ENCODE measurements around the gene TSPAN11. TPM values are rescaled to one million over a fixed set of nuclear protein-coding genes. Genes with fewer than 3 reads are reported as not detected.

The TSPAN11 gene
- total and polyA plus RNA-seq, 2 of the 8 experiments (the other 6 are each of a cell fraction or from before 2014, with no cell fraction given) = 3.9 to 8.2 TPM

DNA sequence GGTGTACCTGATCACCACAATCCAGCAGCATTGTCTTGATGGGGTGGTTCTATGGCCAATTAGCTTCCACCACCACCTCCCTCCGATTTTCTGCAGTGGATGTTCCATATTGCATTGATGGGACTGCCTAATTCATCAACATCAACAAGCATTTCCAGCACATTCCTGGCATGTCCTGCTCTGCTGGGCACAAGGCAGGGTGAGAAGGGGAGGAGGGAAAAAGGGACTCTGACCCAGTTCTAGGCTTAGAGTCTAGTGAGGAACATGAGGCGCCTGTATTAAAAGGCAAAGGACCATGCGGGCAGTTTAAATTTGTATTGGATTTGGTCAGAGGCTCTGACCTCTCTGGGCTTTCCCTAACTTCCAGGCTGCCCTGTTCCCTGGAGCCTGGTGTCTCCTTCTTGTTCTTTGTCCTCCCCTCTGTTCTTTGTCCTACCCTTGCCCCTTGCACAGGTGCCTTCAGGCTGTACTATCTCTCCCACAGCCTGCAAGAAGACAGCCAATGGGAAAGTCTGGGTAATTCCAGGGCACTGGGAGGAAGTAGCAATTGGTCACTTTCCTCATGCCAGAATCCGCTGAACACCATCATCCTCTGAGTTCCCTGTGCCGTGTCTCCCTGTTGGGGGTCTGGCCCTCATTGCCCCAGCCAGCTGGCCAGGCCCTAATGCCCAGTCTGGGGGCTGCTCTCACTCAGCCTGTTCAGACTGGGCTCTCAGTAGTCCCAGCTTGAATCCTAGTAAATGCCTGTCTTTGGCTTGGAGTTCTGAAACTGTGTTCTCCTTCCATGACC is 43.3 kb downstream of the TSPAN11 start:
- no peak overlapping the region for H2AFZ ChIP-seq (ENCODE audit: low read length)
- no peaks in the 10 kb centered on the region for H3K23me2 ChIP-seq (ENCODE audit: low read depth, low read length)
- POLR2A ChIA-PET (ENCODE audit: partially characterized antibody) = interaction anchor here (1.4 kb wide), 1 partner anchor 43 kb away, joined by 3 read pairs; the partner anchor contains the start of gene TSPAN11
- 89% methylated on average over 5 of the region's 5 CpGs; no CpG with 5 or more reads in 1 of the 2 experiments for WGBS, 2 experiments (ENCODE audit: extremely low coverage in 1 of 2, insufficient coverage in 1 of 2, insufficient read length in 1 of 2, insufficient replicate concordance in 2 of 2, low coverage in 1 of 2, low lambda C conversion rate in 2 of 2, missing lambda C conversion rate in 1 of 2)
- no peaks in the 10 kb centered on the region for H3K79me2 ChIP-seq (ENCODE audit: control insufficient read depth in 1 of 2, insufficient read depth in 2 of 2, low read length in 2 of 2)
- CTCF ChIA-PET (ENCODE audit: partially characterized antibody) = interaction anchor here (1.1 to 21.1 kb wide), 8 partner anchors 13 to 123 kb away, joined by 3 to 205 read pairs (median 9); no protein-coding TSS in a partner anchor
- H3K4me2 ChIP-seq (ENCODE audit: insufficient read depth in 1 of 2, low read depth in 2 of 2, low read length in 2 of 2) = no peak overlapping the region
- H2BK5ac ChIP-seq (ENCODE audit: low read depth, low read length) = no peak overlapping the region; the same call in 1 of the 2 replicates
- H4K91ac ChIP-seq (replicated peaks; ENCODE audit: insufficient read length, low read length) = no peak overlapping the region
- no peak overlapping the region for H2BK20ac ChIP-seq (ENCODE audit: low read length)
- no peak overlapping the region for H3K56ac ChIP-seq (replicated peaks; ENCODE audit: insufficient read length, low read depth, low read length)
- DNase-seq (ENCODE audit: low read depth in 1 of 2, low spot score in 2 of 2) (no peak), FAIRE-seq (no peak)
- H2BK120ac ChIP-seq (replicated peaks; ENCODE audit: low read depth, low read length) = no peak overlapping the region
- H4K8ac ChIP-seq (ENCODE audit: extremely low read depth, insufficient read depth, low read length) = no peak overlapping the region
- peaks cover 0 to 8% (median 0%) of the 10 kb centered on the region in 4 experiments; a peak in 2 of 7 replicates for H3K27me3 ChIP-seq (replicated peaks in 1 of 4; ENCODE audit: control insufficient read depth in 3 of 4, extremely low read depth in 1 of 4, insufficient read depth in 3 of 4, low read length in 3 of 4)
- no peak overlapping the region for H2AK5ac ChIP-seq (ENCODE audit: low read depth, low read length)
- no peak overlapping the region for H3K27ac ChIP-seq (ENCODE audit: low read depth, low read length)
- no peaks in the 10 kb centered on the region for H3K36me3 ChIP-seq (ENCODE audit: control insufficient read depth in 2 of 4, insufficient read depth in 4 of 4, low read length in 3 of 4)
- H3K79me1 ChIP-seq (ENCODE audit: low read depth, low read length) = no peaks in the 10 kb centered on the region
- no peak overlapping the region for H2BK15ac ChIP-seq (ENCODE audit: low read length)
- no peak overlapping the region for H3K14ac ChIP-seq (ENCODE audit: insufficient read length)
- 0 out of 7 replicates have a peak, but pooled peaks cover 0 to 3% (median 0%) of the 10 kb centered on the region in 4 experiments for H3K4me1 ChIP-seq (replicated peaks in 1 of 4; ENCODE audit: control insufficient read depth in 3 of 4, insufficient read depth in 4 of 4, low read length in 3 of 4)
- H4K5ac ChIP-seq (ENCODE audit: insufficient read length, low read depth, low read length) = no peak overlapping the region
- no peak overlapping the region for H3K18ac ChIP-seq (ENCODE audit: extremely low read depth, low read length)
- no peak overlapping the region for H3K9ac ChIP-seq (replicated peaks in 1 of 4; ENCODE audit: extremely low read depth in 1 of 4, low read depth in 3 of 4, low read length in 3 of 4)
- H3K4ac ChIP-seq (replicated peaks; ENCODE audit: insufficient read length, low read depth, low read length) = no peak overlapping the region
- H3K23ac ChIP-seq (ENCODE audit: insufficient read length) = no peak overlapping the region
- H4K20me1 ChIP-seq (replicated peaks in 1 of 2; ENCODE audit: control insufficient read depth in 1 of 2, insufficient read depth in 2 of 2, low read length in 2 of 2) = peaks cover 0 to 6% of the 10 kb centered on the region in 2 experiments
- TF ChIP-seq RAD21 (IDR thresholded peaks at IDR 0.05 in 1 of 2, conservative IDR thresholded peaks at IDR 0.05 in 1 of 2; ENCODE audit: low read depth in 2 of 2, low read length in 2 of 2) (no peak), SRF (IDR thresholded peaks at IDR 0.05; ENCODE audit: low read depth, low read length) (no peak), CEBPB (IDR thresholded peaks at IDR 0.05; ENCODE audit: low read depth, low read length) (no peak), HDAC6 (IDR thresholded peaks at IDR 0.05; ENCODE audit: low read depth, low read length) (no peak), SP4 (IDR thresholded peaks at IDR 0.05; ENCODE audit: low read length) (no peak), PHF8 (conservative IDR thresholded peaks at IDR 0.05; ENCODE audit: low read depth, low read length) (no peak), BACH1 (IDR thresholded peaks at IDR 0.05; ENCODE audit: low read length) (no peak), KDM4A (IDR thresholded peaks at IDR 0.05; ENCODE audit: low read depth, low read length, severe bottlenecking) (no peak), EZH2 (IDR thresholded peaks at IDR 0.05; ENCODE audit: low read depth, low read length, severe bottlenecking) (no peak), SIN3A (conservative IDR thresholded peaks at IDR 0.05 in 1 of 2, IDR thresholded peaks at IDR 0.05 in 1 of 2; ENCODE audit: low read depth in 1 of 2, low read length in 2 of 2) (no peak)
- no peak overlapping the region for H2BK12ac ChIP-seq (ENCODE audit: low read depth, low read length)
- H3K4me3 ChIP-seq (ENCODE audit: extremely low read depth in 1 of 4, insufficient read depth in 2 of 4, low read depth in 3 of 4, low read length in 4 of 4) = no peak overlapping the region
- H3K9me3 ChIP-seq (ENCODE audit: insufficient read depth in 2 of 2, low read depth in 1 of 2, low read length in 1 of 2) = no peaks in the 10 kb centered on the region

Data from H1 (cell line).